Measurements from ENCODE around the gene ACOX1.

Gene ACOX1

DNA sequence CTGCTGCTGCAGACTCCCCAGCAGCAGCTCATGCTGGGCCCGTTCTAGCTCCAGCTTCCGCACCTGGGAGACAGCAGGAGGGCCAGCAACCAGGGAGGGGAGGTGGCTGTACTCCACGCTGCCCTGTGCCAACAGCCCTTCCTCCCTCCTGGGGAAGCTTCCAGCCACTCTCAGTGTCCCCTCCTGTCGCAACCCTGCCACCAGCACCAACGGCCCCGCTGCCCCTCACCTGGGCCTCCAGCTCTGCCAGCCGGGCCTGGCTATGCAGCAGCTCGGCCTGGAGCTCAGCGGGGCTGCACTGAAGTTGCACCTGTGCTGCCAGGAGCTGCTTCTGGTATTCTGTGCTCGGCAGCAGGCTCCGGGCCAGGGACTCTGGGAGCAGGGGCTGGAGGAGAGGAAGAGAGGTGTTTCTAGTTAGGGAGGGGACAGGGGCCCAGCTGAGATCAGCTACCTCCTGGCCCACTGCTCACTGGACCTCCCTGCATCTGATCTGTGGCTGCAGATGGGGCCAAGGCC lies 58.9 kb downstream of the ACOX1 start:
- no peak overlapping the region for H3K27ac ChIP-seq (ENCODE audit: insufficient read depth in 1 of 2, low read depth in 1 of 2, low read length in 2 of 2, poor library complexity in 1 of 2, severe bottlenecking in 2 of 2)
- 97% methylated on average over 9 of the region's 11 CpGs for WGBS (ENCODE audit: insufficient coverage)
- POLR2A ChIA-PET: no interaction called here
- CTCF ChIA-PET: interaction anchor here (0.9 to 1.8 kb wide), 3 partner anchors 9 to 35 kb away, joined by 3 to 10 read pairs (median 3); partner anchors contain the start of gene MRPL38
- H3K4me3 ChIP-seq (ENCODE audit: control insufficient read depth in 1 of 7, extremely low read depth in 1 of 7, insufficient read depth in 4 of 7, low read depth in 2 of 7, low read length in 6 of 7): no peak overlapping the region
- no peak for DNase-seq
- no peaks in the 10 kb centered on the region for H3K9me3 ChIP-seq (ENCODE audit: control extremely low read depth in 1 of 5, control insufficient read depth in 4 of 5, insufficient read depth in 2 of 5, low read depth in 1 of 5, low read length in 4 of 5)
- no peaks in the 10 kb centered on the region for H3K27me3 ChIP-seq (replicated peaks in 2 of 5; ENCODE audit: control insufficient read depth in 4 of 5, insufficient read depth in 5 of 5, low read length in 4 of 5)
- H3K36me3 ChIP-seq (ENCODE audit: control insufficient read depth in 4 of 4, insufficient read depth in 4 of 4, low read length in 3 of 4): peaks cover 0 to 28% (median 10%) of the 10 kb centered on the region in 4 experiments
- peaks cover 0 to 3% (median 0%) of the 10 kb centered on the region in 4 experiments for H3K4me1 ChIP-seq (ENCODE audit: control extremely low read depth in 1 of 4, control insufficient read depth in 4 of 4, insufficient read depth in 4 of 4, low read length in 3 of 4)

DNA sequence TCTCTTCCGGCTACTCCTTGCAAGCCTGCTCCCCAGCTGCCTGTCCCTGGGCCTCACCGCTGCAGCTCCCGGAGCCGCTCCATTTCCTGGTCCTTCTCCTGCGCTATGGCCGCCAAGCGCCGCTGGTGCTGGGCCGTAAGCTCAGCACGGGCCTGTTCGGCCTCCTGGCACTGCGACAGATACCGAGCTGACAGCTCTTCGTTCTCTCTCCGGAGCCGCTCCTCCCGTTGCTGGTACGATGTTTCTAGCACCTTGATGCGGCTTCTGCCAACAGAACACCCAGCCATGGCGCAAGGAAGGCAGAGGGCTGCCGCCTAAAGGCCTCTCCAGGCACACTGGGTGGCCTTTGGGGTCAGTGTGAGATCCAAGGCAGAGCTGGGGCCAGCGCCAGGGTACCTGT lies 59.4 kb downstream of the ACOX1 start:
- CTCF ChIA-PET: interaction anchor here (0.9 to 1.8 kb wide), 2 partner anchors 8 to 15 kb away, joined by 3 to 10 read pairs; partner anchors contain the start of gene MRPL38
- H3K9me3 ChIP-seq (ENCODE audit: control extremely low read depth in 1 of 5, control insufficient read depth in 4 of 5, insufficient read depth in 2 of 5, low read depth in 1 of 5, low read length in 4 of 5): no peaks in the 10 kb centered on the region
- H3K4me3 ChIP-seq (ENCODE audit: control insufficient read depth in 1 of 7, extremely low read depth in 1 of 7, insufficient read depth in 4 of 7, low read depth in 2 of 7, low read length in 6 of 7): no peak overlapping the region
- POLR2A ChIA-PET: no interaction called here
- H3K27ac ChIP-seq (ENCODE audit: insufficient read depth in 1 of 2, low read depth in 1 of 2, low read length in 2 of 2, poor library complexity in 1 of 2, severe bottlenecking in 2 of 2): no peak overlapping the region
- peaks cover 0 to 3% (median 0%) of the 10 kb centered on the region in 4 experiments for H3K4me1 ChIP-seq (ENCODE audit: control extremely low read depth in 1 of 4, control insufficient read depth in 4 of 4, insufficient read depth in 4 of 4, low read length in 3 of 4)
- WGBS (ENCODE audit: insufficient coverage): 94% methylated on average over 22 of the region's 22 CpGs
- DNase-seq: no peak
- H3K27me3 ChIP-seq (replicated peaks in 2 of 5; ENCODE audit: control insufficient read depth in 4 of 5, insufficient read depth in 5 of 5, low read length in 4 of 5): no peaks in the 10 kb centered on the region
- H3K36me3 ChIP-seq (ENCODE audit: control insufficient read depth in 4 of 4, insufficient read depth in 4 of 4, low read length in 3 of 4): peaks cover 2 to 31% (median 12%) of the 10 kb centered on the region in 4 experiments

DNA sequence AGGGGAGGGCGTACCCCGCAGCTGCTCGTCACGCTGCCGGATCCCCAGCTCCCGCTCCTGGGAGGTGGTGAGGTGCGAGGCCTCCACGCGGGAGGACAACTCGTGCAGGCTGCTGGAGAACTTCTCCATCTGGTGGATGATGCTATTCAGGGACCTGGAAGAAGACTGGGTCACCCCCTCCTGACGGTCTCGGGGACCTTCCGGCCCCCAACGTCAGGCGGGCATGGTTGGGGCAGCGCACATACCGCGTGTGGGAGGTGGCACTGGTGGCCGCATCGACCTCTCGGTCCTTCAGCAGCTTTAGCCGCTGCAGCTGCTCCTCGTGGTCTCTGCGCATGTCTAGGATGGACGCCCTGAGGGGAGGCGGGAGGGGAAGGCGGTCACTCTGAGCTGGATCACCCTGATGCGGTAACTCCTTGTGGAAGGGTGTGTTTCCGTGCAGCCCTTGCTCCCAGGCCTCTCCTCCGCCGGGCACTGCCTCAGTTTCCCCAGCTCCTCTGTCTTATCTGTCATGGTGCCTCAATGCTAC lies 61.0 kb downstream of the ACOX1 start:
- H3K36me3 ChIP-seq (ENCODE audit: control insufficient read depth in 4 of 4, insufficient read depth in 4 of 4, low read length in 3 of 4): peaks cover 2 to 35% (median 16%) of the 10 kb centered on the region in 4 experiments
- no peak overlapping the region for H3K4me3 ChIP-seq (ENCODE audit: control insufficient read depth in 1 of 7, extremely low read depth in 1 of 7, insufficient read depth in 4 of 7, low read depth in 2 of 7, low read length in 6 of 7)
- WGBS (ENCODE audit: insufficient coverage): 96% methylated on average over 28 of the region's 31 CpGs
- H3K27me3 ChIP-seq (replicated peaks in 2 of 5; ENCODE audit: control insufficient read depth in 4 of 5, insufficient read depth in 5 of 5, low read length in 4 of 5): no peaks in the 10 kb centered on the region
- CTCF ChIA-PET: interaction anchor here (1.2 to 1.3 kb wide), 3 partner anchors 10 to 20 kb away, joined by 4 to 6 read pairs (median 5); no protein-coding TSS in a partner anchor
- H3K27ac ChIP-seq (ENCODE audit: insufficient read depth in 1 of 2, low read depth in 1 of 2, low read length in 2 of 2, poor library complexity in 1 of 2, severe bottlenecking in 2 of 2): no peak overlapping the region
- DNase-seq: no peak
- no peaks in the 10 kb centered on the region for H3K9me3 ChIP-seq (ENCODE audit: control extremely low read depth in 1 of 5, control insufficient read depth in 4 of 5, insufficient read depth in 2 of 5, low read depth in 1 of 5, low read length in 4 of 5)
- POLR2A ChIA-PET: no interaction called here
- H3K4me1 ChIP-seq (ENCODE audit: control extremely low read depth in 1 of 4, control insufficient read depth in 4 of 4, insufficient read depth in 4 of 4, low read length in 3 of 4): peaks cover 0 to 3% (median 0%) of the 10 kb centered on the region in 4 experiments

DNA sequence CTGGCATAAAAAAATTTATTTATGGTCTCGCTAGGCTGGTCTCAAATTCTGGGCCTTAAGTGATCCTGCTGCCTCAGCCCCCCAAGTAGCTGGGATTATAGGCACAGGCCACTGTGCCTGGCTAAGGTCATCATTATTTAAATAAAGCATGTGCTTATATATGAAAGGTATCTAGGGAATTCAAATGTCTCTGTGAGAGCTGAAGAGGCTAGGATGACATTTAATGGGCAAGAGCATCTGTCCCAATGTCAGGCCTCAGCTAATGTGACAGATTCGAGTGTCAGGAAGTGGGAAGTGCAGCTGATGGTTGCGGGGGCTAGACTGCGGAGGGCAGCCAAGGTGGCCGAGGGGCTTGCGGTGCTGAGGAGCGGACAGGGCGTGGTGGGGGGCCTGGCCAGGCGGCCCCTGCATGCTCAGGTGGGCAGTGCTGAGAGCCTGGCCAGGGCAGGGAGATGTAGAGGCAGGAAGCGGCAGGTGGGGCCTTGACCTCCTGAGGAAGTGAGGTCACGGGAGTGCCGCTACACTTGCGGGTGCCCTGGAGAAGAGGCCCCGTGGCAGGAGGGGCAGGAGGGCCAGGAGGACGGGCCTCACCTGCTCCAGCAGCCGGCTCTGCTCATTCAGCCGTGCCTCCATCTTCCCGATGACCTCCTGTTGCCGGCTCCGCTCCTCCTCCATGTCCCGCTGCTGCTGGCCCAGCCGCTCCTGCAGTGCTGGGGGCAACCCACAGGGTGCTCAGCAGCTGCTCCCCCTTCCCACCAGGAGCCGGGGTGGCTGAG lies 61.6 kb downstream of the ACOX1 start:
- POLR2A ChIA-PET: no interaction called here
- H3K36me3 ChIP-seq (ENCODE audit: control insufficient read depth in 4 of 4, insufficient read depth in 4 of 4, low read length in 3 of 4): peaks cover 2 to 29% (median 16%) of the 10 kb centered on the region in 4 experiments
- no peak for DNase-seq
- no peaks in the 10 kb centered on the region for H3K27me3 ChIP-seq (replicated peaks in 2 of 5; ENCODE audit: control insufficient read depth in 4 of 5, insufficient read depth in 5 of 5, low read length in 4 of 5)
- 91% methylated on average over 21 of the region's 23 CpGs for WGBS (ENCODE audit: insufficient coverage)
- CTCF ChIA-PET: interaction anchor here (0.8 to 1.2 kb wide), 3 partner anchors 11 to 43 kb away, joined by 3 to 5 read pairs (median 4); no protein-coding TSS in a partner anchor
- H3K9me3 ChIP-seq (ENCODE audit: control extremely low read depth in 1 of 5, control insufficient read depth in 4 of 5, insufficient read depth in 2 of 5, low read depth in 1 of 5, low read length in 4 of 5): no peaks in the 10 kb centered on the region
- no peak overlapping the region for H3K27ac ChIP-seq (ENCODE audit: insufficient read depth in 1 of 2, low read depth in 1 of 2, low read length in 2 of 2, poor library complexity in 1 of 2, severe bottlenecking in 2 of 2)
- no peak overlapping the region for H3K4me3 ChIP-seq (ENCODE audit: control insufficient read depth in 1 of 7, extremely low read depth in 1 of 7, insufficient read depth in 4 of 7, low read depth in 2 of 7, low read length in 6 of 7)
- H3K4me1 ChIP-seq (ENCODE audit: control extremely low read depth in 1 of 4, control insufficient read depth in 4 of 4, insufficient read depth in 4 of 4, low read length in 3 of 4): peaks cover 0 to 3% (median 0%) of the 10 kb centered on the region in 4 experiments

DNA sequence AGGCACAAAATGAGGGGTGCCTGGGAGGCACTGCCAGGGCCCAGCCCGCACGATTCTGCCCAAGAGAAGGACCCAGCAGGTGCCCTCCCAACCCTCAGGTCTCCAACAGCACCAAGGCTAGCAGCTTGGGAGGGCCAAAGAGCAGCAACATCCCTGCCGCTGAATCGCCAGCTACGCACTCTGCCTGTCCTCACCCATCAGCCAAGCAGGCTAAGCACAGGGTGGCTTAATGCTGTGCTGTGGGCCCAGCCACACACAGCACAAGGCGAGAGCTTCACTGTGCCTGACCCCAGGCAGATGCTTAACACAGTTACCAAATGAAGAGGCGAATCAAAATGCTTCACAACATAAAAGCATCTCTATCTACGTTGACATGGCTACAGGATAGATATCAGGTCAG lies 63.7 kb downstream of the ACOX1 start:
- Histone ChIP-seq H3K27ac (ENCODE audit: insufficient read depth in 1 of 2, low read depth in 1 of 2, low read length in 2 of 2, poor library complexity in 1 of 2, severe bottlenecking in 2 of 2) (no peak overlapping the region), H3K9me3 (ENCODE audit: control extremely low read depth in 1 of 5, control insufficient read depth in 4 of 5, insufficient read depth in 2 of 5, low read depth in 1 of 5, low read length in 4 of 5) (no peaks in the 10 kb centered on the region), H3K27me3 (replicated peaks in 2 of 5; ENCODE audit: control insufficient read depth in 4 of 5, insufficient read depth in 5 of 5, low read length in 4 of 5) (no peaks in the 10 kb centered on the region), H3K4me1 (ENCODE audit: control extremely low read depth in 1 of 4, control insufficient read depth in 4 of 4, insufficient read depth in 4 of 4, low read length in 3 of 4) (peaks cover 0 to 8% (median 6%) of the 10 kb centered on the region in 4 experiments), H3K36me3 (ENCODE audit: control insufficient read depth in 4 of 4, insufficient read depth in 4 of 4, low read length in 3 of 4) (peaks cover 2 to 26% (median 16%) of the 10 kb centered on the region in 4 experiments), H3K4me3 (ENCODE audit: control insufficient read depth in 1 of 7, extremely low read depth in 1 of 7, insufficient read depth in 4 of 7, low read depth in 2 of 7, low read length in 6 of 7) (no peak overlapping the region)
- ChIA-PET CTCF (interaction anchor here (1.2 to 1.4 kb wide), 2 partner anchors 10 to 90 kb away, joined by 3 read pairs; no protein-coding TSS in a partner anchor), POLR2A (interaction anchor here (0.6 kb wide), 1 partner anchor 154 kb away, joined by 6 read pairs; no protein-coding TSS in a partner anchor)
- DNase-seq: no peak
- WGBS (ENCODE audit: insufficient coverage): 100% methylated on average over 6 of the region's 8 CpGs

DNA sequence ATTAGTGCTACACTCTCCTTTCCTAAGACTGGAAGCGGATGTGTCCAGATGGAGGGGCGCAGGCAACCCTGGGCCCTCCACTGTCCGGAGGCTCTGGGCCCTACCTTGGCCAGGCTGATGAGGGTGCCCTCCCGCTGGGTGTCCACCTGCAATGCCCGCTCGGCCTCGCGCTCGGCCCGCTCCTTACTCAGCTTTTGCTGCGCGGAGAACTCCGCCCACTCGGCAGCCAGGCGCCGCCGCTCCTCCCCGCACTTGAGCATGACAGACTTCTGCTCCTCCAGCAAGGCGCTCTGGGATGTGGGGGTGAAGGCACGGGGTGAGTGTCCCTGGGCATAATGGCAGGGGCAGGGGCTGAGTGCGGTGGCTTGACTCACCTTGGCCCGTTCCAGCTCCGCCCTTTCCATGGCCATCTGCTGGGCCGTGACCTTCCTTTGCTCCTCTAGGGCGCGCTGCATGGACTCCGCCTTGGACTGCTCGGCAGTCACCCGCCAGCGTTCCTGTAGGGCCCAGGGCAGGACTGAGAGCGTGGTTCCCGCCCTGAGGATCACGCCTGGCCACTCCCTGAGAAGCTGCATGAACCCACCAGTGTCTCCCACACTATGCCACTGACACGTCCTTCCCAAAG lies 64.2 kb downstream of the ACOX1 start:
- peaks cover 2 to 22% (median 13%) of the 10 kb centered on the region in 4 experiments for H3K36me3 ChIP-seq (ENCODE audit: control insufficient read depth in 4 of 4, insufficient read depth in 4 of 4, low read length in 3 of 4)
- H3K27ac ChIP-seq (ENCODE audit: insufficient read depth in 1 of 2, low read depth in 1 of 2, low read length in 2 of 2, poor library complexity in 1 of 2, severe bottlenecking in 2 of 2): no peak overlapping the region
- ChIA-PET POLR2A (interaction anchor here (0.6 kb wide), 1 partner anchor 14 kb away, joined by 6 read pairs; no protein-coding TSS in a partner anchor), CTCF (interaction anchor here (1.1 to 1.4 kb wide), 3 partner anchors 11 to 91 kb away, joined by 3 read pairs; no protein-coding TSS in a partner anchor)
- no peaks in the 10 kb centered on the region for H3K27me3 ChIP-seq (replicated peaks in 2 of 5; ENCODE audit: control insufficient read depth in 4 of 5, insufficient read depth in 5 of 5, low read length in 4 of 5)
- H3K4me1 ChIP-seq (ENCODE audit: control extremely low read depth in 1 of 4, control insufficient read depth in 4 of 4, insufficient read depth in 4 of 4, low read length in 3 of 4): peaks cover 0 to 13% (median 11%) of the 10 kb centered on the region in 4 experiments
- H3K4me3 ChIP-seq (ENCODE audit: control insufficient read depth in 1 of 7, extremely low read depth in 1 of 7, insufficient read depth in 4 of 7, low read depth in 2 of 7, low read length in 6 of 7): no peak overlapping the region
- DNase-seq: no peak
- 97% methylated on average over 28 of the region's 34 CpGs for WGBS (ENCODE audit: insufficient coverage)
- no peaks in the 10 kb centered on the region for H3K9me3 ChIP-seq (ENCODE audit: control extremely low read depth in 1 of 5, control insufficient read depth in 4 of 5, insufficient read depth in 2 of 5, low read depth in 1 of 5, low read length in 4 of 5)

All from common myeloid progenitor, CD34-positive (primary cell).